Astrocyte of the spinal cord (primary cell): ENCODE results near the gene VWA3A.

Experiments
- DNase-seq: peaks from one replicate; pipeline ENCODE4 v3.0.0; 2011; ENCODE audit warnings: low read depth, low spot score
- H3K4me3 ChIP-seq: 2 replicates; pipeline ENCODE4 v1.5.1; 2011; ENCODE audit warnings: low read depth, mild to moderate bottlenecking, low read length, moderate library complexity
- CTCF ChIP-seq: IDR thresholded peaks from 2 replicates; pipeline ENCODE4 v1.5.1; 2012; ENCODE audit warnings: low read depth, mild to moderate bottlenecking, low read length, inconsistent platforms
- in situ Hi-C: cut with HindIII; loops from 2 replicates; pipeline ENCODE4 v1.10.0; 2017; ENCODE audit warnings: low sequenced_read_pairs

VWA3A gene

GRCh38 chr16:22190776-22191531 is 98.6 kb downstream of the VWA3A start:
- in situ Hi-C loops: no loop called here
- TF ChIP-seq CTCF: no peak

GRCh38 chr16:22191532-22192260 is 99.4 kb downstream of the VWA3A start:
- DNase-seq: no peak
- H3K4me3 ChIP-seq: peak overlapping the region; percentile 59
- no peak for TF ChIP-seq CTCF
- in situ Hi-C loops: no loop called here

More at GRCh38 chr16:22190776-22191531, 98.6 kb downstream of the VWA3A start:
- H3K4me3 ChIP-seq: peak overlapping the region; percentile 59
- peak; percentile 100 for DNase-seq

- H3K4me3 ChIP-seq: peak overlapping the region; percentile 59
- DNase-seq: peak; percentile 95
- TF ChIP-seq CTCF: no peak
- in situ Hi-C loops: no loop called here
Measured at GRCh38 chr16:22192261-22193062, 100.1 kb downstream of the VWA3A start.

- TF ChIP-seq CTCF: no peak
- DNase-seq: no peak
- in situ Hi-C loops: no loop called here
- no peak overlapping the region for H3K4me3 ChIP-seq
Measured at GRCh38 chr16:22193063-22193411, 100.7 kb downstream of the VWA3A start.

GRCh38 chr16:22194707-22195444 is 102.5 kb downstream of the VWA3A start:
- no peak overlapping the region for H3K4me3 ChIP-seq
- DNase-seq: no peak
- no peak for TF ChIP-seq CTCF
- in situ Hi-C loops: no loop called here

- no peak for DNase-seq
- in situ Hi-C loops: no loop called here
- TF ChIP-seq CTCF: no peak
- no peak overlapping the region for H3K4me3 ChIP-seq
Measured at GRCh38 chr16:22195445-22195694, 103.0 kb downstream of the VWA3A start.
